ENCODE measurements around the gene IL2RA. TPM values are rescaled to one million over a fixed set of nuclear protein-coding genes. Genes with fewer than 3 reads are reported as not detected.
A peak's percentile ranks its signal among the peaks of the same experiment; 100 is the strongest.

IL2RA gene
- total RNA-seq, 4 donors from 2014 or later: 0.70 to 16.5 (median 1.9) TPM

GRCh38 chr10:6023661-6024333 is 38.4 kb downstream of the IL2RA start:
- Histone ChIP-seq H3K27ac (peak overlapping the region in 1 of 4 donors; percentile 55), H3K4me3 (no peak overlapping the region), H3K36me3 (no peaks in the 10 kb centered on the region), H3K9me3 (no peaks in the 10 kb centered on the region), H3K4me1 (no peaks in the 10 kb centered on the region), H3K27me3 (no peaks in the 10 kb centered on the region)
- no peak for TF ChIP-seq POLR2A (IDR thresholded peaks at IDR 0.05)
- TF ChIP-seq CTCF (IDR thresholded peaks at IDR 0.05): no peak
- peak in 1 of 3 donors; percentile 10 for DNase-seq

- no peak for TF ChIP-seq POLR2A (IDR thresholded peaks at IDR 0.05)
- no peak for TF ChIP-seq CTCF (IDR thresholded peaks at IDR 0.05)
- H3K27me3 ChIP-seq: no peaks in the 10 kb centered on the region
- H3K9me3 ChIP-seq: no peaks in the 10 kb centered on the region
- H3K4me1 ChIP-seq: peaks cover 0 to 9% (median 0%) of the 10 kb centered on the region in 4 donors
- no peak for DNase-seq
- no peaks in the 10 kb centered on the region for H3K36me3 ChIP-seq
- no peak overlapping the region for H3K4me3 ChIP-seq
- H3K27ac ChIP-seq: peak overlapping the region in 1 of 4 donors; percentile 55
Measured at GRCh38 chr10:6022660-6023059, 39.5 kb downstream of the IL2RA start.

GRCh38 chr10:6020826-6021225 is 41.3 kb downstream of the IL2RA start:
- H3K4me3 ChIP-seq: no peak overlapping the region
- no peaks in the 10 kb centered on the region for H3K36me3 ChIP-seq
- TF ChIP-seq POLR2A (IDR thresholded peaks at IDR 0.05) (no peak), CTCF (IDR thresholded peaks at IDR 0.05) (no peak)
- no peak for DNase-seq
- H3K4me1 ChIP-seq: peaks cover 0 to 9% (median 0%) of the 10 kb centered on the region in 4 donors
- no peak overlapping the region for H3K27ac ChIP-seq
- H3K9me3 ChIP-seq: no peaks in the 10 kb centered on the region
- H3K27me3 ChIP-seq: no peaks in the 10 kb centered on the region

- DNase-seq: no peak
- H3K4me3 ChIP-seq: no peak overlapping the region
Measured at GRCh38 chr10:6019796-6020195, 42.4 kb downstream of the IL2RA start.

GRCh38 chr10:6019010-6019782 is 43.0 kb downstream of the IL2RA start:
- no peaks in the 10 kb centered on the region for H3K27me3 ChIP-seq
- peak overlapping the region in 3 of 4 donors; percentile 9 to 73 (median 63) for H3K27ac ChIP-seq
- H3K9me3 ChIP-seq: no peaks in the 10 kb centered on the region
- no peak for DNase-seq
- H3K4me3 ChIP-seq: no peak overlapping the region
- H3K4me1 ChIP-seq: peaks cover 0 to 9% (median 0%) of the 10 kb centered on the region in 4 donors
- H3K36me3 ChIP-seq: no peaks in the 10 kb centered on the region
- TF ChIP-seq CTCF (IDR thresholded peaks at IDR 0.05): no peak
- TF ChIP-seq POLR2A (IDR thresholded peaks at IDR 0.05): no peak

More at GRCh38 chr10:6019796-6020195, 42.4 kb downstream of the IL2RA start:
- Histone ChIP-seq H3K4me1 (peaks cover 0 to 9% (median 0%) of the 10 kb centered on the region in 4 donors), H3K27me3 (no peaks in the 10 kb centered on the region), H3K27ac (no peak overlapping the region), H3K9me3 (no peaks in the 10 kb centered on the region), H3K36me3 (no peaks in the 10 kb centered on the region)
- TF ChIP-seq CTCF (IDR thresholded peaks at IDR 0.05) (no peak), POLR2A (IDR thresholded peaks at IDR 0.05) (no peak)

All from Peyer's patch (tissue), 4 donors.